HG02943 (cell line): ENCODE results near the gene ANO7.
A peak's percentile ranks its signal among the peaks of the same experiment; 100 is the strongest.

Experiments used
- ATAC-seq: cut with Tn5 transposase; IDR thresholded peaks from one replicate; pipeline ENCODE4 v1.9.1; 2021; ENCODE audit warnings: mild to moderate bottlenecking, low read depth, moderate library complexity; ENCODE audit not compliant: unreplicated experiment

ANO7 gene, protein sequence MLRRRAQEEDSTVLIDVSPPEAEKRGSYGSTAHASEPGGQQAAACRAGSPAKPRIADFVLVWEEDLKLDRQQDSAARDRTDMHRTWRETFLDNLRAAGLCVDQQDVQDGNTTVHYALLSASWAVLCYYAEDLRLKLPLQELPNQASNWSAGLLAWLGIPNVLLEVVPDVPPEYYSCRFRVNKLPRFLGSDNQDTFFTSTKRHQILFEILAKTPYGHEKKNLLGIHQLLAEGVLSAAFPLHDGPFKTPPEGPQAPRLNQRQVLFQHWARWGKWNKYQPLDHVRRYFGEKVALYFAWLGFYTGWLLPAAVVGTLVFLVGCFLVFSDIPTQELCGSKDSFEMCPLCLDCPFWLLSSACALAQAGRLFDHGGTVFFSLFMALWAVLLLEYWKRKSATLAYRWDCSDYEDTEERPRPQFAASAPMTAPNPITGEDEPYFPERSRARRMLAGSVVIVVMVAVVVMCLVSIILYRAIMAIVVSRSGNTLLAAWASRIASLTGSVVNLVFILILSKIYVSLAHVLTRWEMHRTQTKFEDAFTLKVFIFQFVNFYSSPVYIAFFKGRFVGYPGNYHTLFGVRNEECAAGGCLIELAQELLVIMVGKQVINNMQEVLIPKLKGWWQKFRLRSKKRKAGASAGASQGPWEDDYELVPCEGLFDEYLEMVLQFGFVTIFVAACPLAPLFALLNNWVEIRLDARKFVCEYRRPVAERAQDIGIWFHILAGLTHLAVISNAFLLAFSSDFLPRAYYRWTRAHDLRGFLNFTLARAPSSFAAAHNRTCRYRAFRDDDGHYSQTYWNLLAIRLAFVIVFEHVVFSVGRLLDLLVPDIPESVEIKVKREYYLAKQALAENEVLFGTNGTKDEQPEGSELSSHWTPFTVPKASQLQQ

DNA sequence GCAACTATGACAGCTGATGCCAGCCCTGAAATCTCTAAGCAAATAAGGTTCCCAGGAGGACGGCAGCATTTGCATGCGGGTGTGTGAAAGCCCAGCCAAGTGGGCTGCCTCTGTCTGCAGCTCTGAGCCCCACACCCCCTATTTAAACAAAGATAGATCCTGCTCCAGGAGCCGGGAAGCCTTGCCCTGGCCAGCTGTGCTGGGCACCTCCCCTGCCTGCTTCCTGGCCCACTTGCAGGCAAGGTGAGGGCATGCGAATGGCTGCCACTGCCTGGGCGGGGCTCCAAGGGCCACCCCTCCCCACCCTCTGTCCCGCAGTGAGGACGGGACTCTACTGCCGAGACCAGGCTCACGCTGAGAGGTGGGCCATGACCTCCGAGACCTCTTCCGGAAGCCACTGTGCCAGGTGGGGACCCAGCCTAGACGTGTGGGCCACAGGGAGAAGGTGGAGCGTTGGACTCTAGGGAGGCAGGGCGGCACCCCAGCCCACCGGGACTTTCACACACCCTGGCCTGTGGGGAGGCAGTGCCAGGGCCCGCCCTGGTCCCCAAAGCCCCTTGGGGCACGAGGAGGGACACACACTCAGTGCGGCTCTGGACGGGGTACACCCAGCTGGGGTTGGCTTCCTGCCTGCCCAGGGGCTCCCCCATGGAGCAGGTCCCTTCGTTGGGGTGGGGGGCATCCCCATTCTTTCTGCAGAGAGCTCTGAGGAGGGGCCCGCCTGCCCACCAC is at the start of gene ANO7:
TSS of gene ANO7 (plus strand) at position 317 of the 732 bp plus-strand sequence. CDS start 1,387 bp downstream, outside the sequence.
- no peak for ATAC-seq

DNA sequence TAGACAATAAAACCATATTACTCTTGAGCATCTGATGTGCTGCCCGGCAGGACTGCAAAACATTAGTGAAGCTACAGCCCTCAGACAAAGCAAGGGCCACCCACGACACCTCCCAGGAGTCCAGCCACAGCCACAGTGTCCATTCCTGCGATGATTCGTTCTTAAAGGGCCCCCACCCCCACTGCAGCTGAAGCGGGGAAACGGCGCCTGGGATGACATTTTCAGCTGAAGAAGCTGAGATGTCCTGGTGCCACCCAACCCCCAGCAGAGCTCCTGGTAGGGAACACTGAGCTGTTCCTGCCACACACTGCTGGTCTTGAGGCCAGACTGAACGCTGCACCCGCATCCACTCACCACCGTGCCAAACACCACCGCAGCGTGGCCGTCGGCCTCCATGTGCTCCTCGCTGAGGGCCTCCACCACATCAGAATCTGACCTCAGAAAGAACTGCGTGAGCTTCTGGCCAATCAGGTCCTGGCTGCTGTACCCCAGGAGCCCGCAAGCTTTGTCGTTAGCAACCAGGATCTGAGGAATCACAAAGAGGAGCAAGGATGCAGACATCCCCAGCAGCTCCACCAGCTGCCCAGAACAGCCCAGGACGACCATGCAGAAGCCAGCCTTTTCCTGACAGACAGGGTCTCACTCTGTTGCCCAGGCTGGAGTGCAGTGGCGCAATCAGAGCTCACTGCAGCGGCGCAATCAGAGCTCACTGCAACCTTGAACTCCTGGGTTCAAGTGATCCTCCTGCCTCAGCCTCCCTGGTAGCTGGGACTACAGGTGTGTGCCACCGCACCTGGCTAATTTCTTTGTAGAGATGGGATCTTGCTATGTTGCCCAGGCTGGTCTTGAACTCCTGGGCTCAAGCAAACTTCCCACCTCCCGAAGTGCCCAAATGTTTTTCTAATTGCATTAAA is 48.7 kb upstream of the ANO7 start:
- no peak for ATAC-seq

DNA sequence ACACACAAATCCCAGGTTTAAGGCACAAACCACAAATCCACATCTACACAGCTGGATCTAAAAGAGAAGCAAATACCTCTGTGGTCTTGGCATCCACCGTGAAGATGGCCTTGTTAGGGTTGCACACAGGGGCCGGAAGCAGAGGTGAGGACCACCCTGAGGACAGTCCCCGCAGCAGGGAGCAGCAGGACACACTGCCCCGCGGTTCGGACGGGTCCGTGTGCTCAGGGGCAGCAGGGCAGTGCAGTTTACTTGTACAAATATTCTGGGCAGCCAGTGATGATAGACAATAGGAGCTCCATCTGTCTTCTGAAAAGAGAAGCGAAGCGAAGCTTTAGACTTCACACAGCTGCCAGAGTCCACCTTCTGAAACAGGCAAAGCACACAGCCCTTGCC is 48.0 kb upstream of the ANO7 start:
- no peak for ATAC-seq

DNA sequence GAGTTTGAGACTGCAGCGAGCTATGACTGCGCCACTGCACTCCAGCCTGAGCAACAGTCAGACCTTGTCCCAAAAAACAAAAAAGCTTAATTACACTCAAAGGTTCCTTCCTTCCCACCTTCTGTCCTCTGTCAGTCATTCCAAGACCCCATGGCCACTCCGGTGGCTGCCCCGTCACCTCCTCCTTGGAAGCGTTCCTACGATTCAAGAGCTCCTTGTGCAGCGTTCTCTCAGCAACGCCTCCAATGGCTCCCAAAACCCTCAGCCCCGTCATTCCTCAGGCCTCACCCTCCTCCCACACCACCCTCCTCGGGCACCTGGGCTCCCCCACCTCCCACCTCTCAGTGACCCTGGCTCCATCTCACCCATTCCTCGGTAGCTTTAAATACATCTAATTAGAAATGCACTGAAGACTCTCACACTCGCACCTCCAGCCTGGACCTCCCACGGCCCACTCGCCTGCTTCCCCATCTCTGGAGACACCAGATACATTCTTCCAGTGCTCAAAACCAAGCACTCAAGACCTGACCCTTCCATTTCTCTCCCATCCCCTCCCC is 47.2 kb upstream of the ANO7 start:
- ATAC-seq: no peak

DNA sequence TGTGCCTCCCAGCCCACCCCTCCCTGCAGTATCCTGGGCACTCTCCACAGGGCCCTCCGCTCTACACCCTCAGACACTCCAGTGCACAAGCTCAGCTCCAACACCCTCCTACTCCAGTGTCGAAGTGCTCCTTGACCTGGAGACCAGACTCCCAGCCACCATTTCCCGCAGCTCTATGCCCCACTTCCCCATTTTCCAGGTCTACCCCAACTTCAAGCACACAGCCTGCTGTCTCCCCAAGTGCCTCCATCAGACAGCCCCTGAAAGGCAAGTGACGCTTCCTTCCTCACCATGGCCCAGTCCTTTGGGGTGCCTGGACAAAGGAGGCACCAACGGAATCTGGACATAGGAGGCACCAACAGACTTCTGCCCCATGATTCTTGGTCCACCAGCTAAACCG is 46.4 kb upstream of the ANO7 start:
- ATAC-seq: no peak

DNA sequence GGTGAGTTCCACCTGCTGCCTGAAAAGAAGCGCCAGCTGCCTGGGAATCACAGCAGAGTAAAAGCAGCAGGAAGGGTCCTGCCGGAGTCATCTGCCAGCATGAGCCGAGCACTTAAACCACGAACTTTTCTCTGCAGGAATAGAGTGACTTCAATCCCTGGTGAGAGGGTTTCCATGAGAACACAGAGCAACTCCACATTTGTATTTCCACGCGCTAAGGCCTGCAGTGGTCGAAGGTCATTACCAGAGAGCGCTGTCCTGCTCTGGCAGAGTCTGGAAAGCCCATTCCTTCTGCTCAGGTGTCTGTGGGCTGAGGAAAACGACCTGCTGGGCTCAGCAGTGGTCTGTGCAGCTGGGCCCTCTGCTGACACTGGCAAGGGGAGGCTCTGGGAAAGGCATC is 45.9 kb upstream of the ANO7 start:
- ATAC-seq: no peak

DNA sequence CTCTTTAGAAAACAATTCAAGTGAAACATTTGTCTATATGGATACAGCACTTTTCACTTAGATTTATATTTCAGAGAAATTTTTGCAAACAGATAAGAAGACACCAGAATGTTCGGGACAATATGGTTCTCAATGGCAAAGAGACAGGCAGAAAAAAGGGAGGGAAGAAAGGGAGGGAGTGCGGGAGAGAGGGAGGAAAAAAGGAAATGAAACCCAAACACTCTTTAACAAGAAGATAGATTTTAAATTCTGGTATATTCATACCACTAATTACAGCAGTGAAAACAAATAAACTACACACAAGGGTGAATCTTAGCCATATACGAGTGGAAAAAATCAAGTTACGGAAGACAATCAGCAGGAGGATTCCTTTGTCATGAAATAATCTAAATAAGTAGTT is 42.2 kb upstream of the ANO7 start:
- no peak for ATAC-seq

DNA sequence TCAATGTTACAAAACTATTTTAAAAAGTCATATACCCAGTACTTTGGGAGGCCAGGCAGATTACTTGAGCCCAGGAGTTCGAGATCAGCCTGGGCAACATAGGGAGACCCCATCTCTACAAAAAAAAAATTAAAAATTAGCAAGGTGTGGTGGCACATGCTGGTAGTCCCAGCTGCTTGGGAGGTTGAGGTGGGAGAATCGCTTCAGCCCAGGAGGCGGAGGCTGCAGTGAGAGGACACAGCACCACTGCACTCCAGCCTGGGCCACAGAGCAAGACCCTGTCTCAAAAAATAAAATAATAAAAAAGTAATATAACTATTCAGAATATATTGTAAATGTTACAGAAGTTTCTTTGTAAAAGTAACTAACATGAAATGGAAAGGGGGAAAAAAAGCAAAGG is 41.1 kb upstream of the ANO7 start:
- ATAC-seq: no peak

DNA sequence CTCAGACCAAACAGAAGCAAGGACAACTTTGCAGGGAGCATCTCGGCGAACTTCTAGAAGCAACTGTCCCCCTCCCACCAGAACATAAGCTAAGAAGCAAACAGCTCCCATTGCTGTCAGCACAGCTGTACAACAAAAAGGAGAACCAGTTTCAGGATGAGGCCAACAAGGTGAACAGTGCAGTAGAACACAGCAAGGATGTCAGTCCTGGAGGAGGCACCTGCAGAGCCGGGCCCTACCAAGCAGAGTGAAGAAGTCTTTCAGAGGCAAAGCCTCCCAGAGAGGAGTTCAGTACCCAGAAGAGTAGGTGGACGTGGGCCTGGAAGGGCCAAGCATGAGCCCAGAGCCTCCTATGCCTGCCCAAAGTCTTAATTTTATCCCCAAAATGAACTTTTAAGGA is 40.2 kb upstream of the ANO7 start:
- ATAC-seq: no peak

DNA sequence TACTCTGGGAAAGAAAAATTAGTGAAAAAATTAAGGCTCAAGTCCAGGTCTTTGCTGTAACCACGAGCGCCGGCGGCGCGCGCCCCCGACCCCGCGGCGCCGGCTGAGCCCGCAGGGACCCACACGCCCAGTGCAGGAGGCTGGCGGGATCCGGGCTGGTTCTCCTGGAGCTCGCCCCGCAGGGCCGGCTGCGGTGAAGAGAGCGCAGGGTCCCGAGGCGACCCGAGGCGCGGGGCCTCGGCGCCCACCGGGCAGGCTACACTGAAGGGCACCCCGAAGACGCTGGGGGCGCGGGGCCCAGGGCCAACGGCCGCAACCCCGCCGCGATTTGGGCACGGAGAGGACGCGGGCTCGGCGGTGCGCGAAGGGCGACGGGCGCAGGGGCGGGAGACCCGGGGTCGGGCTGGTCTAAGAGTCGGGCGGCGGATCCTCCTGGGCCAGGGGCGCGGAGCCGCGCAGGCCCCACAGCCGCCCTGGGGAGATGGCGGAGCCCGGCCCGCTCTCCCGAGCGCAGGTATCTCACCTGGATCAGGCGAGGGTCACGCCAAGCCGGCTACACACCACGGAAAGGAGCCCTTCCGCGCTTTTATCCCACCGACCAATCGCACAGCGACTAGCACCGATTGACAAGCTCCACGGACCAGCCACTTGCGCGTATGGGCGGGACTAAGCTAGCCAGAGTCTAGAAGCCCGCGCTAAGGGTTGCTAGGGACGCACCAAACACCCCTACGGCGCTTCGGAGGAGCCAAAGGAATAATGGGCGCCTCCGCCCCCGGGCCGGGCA is 39.4 kb upstream of the ANO7 start, which contains the start of gene PASK:
TSS of gene PASK (minus strand) at position 582 of the 784 bp plus-strand sequence. CDS start 6,440 bp downstream, outside the sequence.
- ATAC-seq: peak; percentile 80

DNA sequence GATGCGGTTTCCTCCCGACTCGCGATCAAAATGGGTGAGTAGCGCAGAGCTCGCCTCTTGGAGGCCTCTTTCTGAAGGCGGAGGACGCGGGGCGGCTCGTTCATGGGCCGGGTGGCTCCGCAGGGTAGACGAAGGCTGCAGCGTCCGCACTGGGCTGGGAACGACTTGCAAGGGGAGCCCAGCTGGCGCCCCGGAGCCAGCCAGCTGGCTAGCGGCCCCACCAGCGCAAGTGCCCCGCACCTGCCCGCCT is 38.9 kb upstream of the ANO7 start:
- ATAC-seq: peak; percentile 19

DNA sequence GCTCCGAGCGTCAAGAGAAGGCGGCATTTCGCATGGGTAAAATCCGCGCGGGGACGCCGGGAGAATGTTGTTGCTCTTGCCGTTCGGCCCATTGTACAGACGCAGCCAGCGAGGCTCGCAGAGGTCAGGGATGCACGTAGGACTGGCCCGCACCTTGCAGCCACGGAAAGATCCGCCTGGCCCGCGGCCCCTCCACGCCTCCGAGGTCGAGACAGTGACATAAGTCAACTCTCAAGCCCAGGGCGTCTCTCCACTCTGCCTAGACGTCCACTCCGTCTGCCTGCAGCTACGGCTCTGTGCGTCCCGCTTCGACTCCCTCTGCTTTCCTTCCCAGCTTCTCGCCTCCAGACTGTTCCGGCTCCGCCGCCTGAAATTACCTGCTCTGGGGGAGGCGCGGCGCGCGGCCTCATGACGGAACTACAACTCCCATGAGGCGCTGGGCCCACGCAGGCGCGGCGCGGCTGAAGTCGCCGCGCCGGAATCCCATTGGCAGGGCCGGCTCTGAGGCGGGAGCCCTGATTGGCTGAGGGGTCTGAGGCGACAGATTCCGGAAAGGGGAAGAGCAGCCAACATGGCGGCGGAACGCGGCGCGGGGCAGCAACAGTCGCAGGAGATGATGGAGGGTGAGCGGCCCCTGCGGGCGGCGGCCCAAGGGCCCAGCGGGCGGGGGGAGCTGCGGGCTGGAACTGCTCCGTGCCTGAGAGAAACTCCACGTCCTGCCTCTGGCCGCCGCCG is 38.4 kb upstream of the ANO7 start, which contains the start of gene PPP1R7:
TSS of gene PPP1R7 (plus strand) at position 543 of the 735 bp plus-strand sequence. CDS start at position 572, 29 bp downstream.
- ATAC-seq: peak; percentile 58

DNA sequence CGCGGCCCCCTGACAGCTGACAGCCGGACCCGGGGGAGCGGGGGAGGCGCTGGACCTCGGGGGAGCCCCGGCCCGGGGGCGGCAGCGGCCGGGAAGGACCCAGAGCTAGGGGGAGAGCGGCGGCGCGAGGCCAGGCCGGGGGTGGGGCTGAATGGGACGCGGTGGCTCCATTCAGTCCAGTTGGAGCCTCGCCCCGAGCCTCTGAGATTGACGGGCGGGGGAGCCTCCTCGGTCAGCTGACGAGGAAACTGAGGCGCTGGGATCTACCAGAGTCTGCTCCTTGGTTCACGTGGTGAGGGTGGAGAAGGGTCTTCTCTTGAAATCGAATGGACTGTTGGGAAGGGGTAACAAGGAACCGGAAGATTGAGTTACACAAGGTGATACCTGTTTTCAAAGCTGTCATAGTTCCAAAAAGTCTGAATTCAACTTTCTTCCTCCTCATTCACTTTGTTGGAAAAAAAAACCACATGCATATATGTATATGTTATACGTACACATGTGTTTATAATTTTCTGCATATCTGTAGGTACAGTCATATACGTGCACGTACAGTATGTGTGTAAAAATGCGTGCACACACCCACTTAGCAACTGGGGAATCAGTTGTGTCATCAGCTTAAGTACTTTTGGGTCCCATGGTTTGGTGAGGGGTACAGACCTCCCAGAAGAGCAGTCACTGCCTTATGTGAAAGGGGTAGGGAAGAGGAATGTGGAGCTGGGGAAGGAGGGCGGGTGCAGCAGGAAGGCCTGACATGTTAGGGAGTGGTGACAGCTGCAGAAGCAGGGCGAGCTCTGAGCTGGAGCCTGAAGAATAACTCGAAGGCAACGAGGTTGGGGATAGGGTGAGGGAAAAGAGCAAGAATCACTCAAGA is 37.6 kb upstream of the ANO7 start:
- ATAC-seq: no peak

DNA sequence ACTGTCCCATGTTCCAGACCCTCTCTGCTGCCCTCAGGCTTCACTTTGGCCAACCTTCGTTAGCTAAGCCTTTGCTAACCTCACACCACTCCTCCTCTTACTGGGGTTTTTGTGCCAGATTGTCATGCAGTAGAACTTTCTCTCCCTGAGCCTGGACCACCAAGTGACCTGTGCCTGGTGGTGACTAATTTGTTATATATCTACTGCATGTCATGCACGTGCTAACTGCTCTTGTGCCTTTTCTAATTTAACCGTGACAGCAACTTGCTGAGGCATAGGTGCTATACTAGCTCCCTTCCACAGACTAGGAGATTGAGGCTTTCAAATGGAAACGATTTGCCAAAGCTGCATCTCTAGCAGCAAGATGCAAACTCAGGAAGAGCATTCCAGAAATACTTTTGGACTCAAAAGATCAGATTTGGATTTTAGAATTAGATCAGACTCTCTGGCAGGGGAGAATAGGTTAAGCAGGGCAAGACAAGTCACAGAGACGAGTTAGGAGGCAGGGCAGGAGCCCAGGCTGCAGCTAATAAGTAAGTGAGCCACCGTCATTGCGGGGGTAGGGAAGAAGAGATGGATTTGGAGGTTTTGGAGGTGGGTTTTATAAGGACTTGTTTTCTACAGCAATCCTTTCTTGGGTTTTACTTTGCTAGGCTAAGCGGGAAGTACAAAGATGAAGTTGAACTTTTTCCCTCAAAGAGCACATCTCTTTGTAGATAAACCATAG is 36.4 kb upstream of the ANO7 start:
- no peak for ATAC-seq

DNA sequence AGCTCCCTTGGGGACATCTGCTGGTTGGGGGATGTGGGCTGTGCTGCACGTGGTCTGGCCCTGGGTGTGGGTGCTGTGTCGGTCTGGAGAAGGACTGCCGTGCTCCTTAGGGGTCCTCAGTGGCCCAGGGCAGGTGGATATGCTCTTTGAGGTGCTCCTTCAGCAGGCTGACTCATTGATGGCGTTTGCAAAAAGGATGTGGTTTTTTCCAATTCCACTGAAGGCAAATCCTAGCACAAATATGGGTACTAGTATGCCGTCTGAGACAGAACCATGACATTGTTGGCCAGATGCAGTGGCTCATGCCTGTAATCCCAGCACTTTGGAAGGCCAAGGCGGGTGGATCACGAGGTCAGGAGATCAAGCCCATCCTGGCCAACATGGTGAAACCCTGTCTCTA is 34.9 kb upstream of the ANO7 start:
- no peak for ATAC-seq

DNA sequence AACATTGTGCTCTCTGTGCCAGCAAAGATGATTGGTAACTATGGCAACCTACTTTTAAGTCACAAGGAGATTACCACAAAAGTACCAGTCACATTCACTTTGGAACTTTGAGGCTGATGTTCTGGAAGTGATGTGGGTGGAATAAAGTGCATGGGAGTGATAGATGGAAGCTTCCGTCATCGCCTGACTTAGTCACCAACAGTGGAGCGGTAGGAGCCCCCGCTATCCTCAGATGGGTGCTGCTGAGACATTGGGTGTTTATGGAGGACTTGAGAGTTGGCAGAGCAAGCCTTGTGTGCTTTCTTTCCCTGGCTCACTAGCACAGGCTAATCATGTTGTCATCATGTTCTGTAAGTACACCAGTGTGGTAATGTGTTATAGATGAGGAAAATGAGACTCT is 33.6 kb upstream of the ANO7 start:
- no peak for ATAC-seq

DNA sequence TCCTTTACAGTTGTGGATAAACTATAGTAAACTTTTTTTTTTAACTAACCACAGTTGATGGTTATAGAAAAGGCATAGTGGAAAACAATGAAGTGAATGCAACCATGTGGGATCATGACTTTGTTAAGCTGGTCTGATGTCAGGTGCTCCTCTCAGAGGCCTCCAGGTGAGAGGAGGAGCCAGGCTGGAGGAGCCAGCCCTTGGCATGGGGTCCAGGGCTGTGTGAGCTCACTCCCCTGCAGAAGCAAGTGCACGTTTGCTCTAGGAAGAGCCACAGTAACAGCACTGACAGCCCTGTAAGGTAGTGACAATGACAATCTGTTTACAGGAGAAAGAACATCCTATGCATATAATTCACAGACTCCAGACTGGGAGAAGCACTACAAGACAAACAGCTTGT is 32.5 kb upstream of the ANO7 start:
- no peak for ATAC-seq
